GM06990 (cell line): Measurements from ENCODE around the gene BSPH1.

ENCODE experiments used
- DNase-seq: peaks from one replicate; pipeline ENCODE4 v3.0.0-alpha.2; 2011; ENCODE audit not compliant: insufficient read length; ENCODE audit errors: extremely low read depth
- H3K27me3 ChIP-seq: replicated peaks from 2 replicates; pipeline ENCODE4 v1.6.0; 2011; ENCODE audit warnings: low read length; ENCODE audit not compliant: control insufficient read depth, insufficient read depth
- H3K36me3 ChIP-seq: 2 replicates; pipeline ENCODE4 v1.5.1; 2011; ENCODE audit warnings: low read length; ENCODE audit not compliant: control insufficient read depth, insufficient read depth
- H3K4me3 ChIP-seq: replicated peaks from 2 replicates; pipeline ENCODE4 v1.5.1; 2011; ENCODE audit warnings: low read depth, mild to moderate bottlenecking, control low read depth, low read length
- TF ChIP-seq, protein P1 (sequence below): IDR thresholded peaks from 2 replicates; pipeline ENCODE4 v1.5.1; 2011; ENCODE audit warnings: low read length, control low read depth, mild to moderate bottlenecking, inconsistent platforms; ENCODE audit not compliant: insufficient read depth, poor library complexity, severe bottlenecking

Gene BSPH1, protein sequence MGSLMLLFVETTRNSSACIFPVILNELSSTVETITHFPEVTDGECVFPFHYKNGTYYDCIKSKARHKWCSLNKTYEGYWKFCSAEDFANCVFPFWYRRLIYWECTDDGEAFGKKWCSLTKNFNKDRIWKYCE

DNA sequence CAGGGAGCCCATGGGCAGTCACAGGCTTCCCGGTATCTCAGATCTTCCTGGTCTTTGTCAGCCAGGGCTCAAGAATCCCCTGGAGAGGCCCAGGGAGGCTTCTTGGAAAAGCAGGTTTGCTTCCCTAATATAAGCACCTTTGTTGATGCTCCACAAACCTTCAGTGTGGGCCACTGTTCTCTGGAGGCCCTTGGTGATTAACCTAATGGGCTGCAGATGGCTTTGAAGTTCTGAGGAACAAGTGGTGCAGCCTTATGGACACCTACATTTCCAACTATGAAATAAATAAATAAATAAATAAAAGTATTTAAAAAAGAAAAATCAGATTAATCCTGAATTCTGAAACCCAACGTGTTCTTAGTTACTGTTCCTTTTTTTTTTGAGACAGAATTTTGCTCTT, at the start of gene BSPH1:
Gene BSPH1 (minus strand): TSS at position 101 of the 400 bp plus-strand sequence. CDS start 89 bp downstream, at position 12.
- TF ChIP-seq, protein P1, sequence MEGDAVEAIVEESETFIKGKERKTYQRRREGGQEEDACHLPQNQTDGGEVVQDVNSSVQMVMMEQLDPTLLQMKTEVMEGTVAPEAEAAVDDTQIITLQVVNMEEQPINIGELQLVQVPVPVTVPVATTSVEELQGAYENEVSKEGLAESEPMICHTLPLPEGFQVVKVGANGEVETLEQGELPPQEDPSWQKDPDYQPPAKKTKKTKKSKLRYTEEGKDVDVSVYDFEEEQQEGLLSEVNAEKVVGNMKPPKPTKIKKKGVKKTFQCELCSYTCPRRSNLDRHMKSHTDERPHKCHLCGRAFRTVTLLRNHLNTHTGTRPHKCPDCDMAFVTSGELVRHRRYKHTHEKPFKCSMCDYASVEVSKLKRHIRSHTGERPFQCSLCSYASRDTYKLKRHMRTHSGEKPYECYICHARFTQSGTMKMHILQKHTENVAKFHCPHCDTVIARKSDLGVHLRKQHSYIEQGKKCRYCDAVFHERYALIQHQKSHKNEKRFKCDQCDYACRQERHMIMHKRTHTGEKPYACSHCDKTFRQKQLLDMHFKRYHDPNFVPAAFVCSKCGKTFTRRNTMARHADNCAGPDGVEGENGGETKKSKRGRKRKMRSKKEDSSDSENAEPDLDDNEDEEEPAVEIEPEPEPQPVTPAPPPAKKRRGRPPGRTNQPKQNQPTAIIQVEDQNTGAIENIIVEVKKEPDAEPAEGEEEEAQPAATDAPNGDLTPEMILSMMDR = no peak
- DNase-seq = no peak
- Histone ChIP-seq H3K4me3 (no peak within 1 kb of the TSS), H3K27me3 (peaks cover 3% of the 10 kb centered on the region; the same call in 1 of the 2 replicates), H3K36me3 (no peaks in the 10 kb centered on the region)

DNA sequence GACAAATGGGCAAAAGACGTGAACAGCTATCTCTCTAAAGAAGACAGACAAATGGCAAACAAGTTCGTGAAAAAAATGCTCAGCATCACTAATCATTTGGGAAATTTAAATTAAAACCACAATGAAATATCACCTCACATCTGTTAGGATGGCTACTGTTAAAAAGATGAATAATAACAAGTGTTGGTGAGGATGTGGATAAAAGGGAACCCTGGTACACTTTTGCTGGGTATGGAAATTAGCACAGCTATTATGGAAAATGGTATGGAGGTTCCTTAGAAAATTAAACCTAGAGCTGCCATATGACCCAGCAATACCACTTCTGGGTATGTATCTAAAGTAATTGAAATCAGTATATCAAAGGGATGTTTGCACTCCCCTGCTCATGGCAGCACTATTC, 44.8 kb upstream of the BSPH1 start:
- DNase-seq = no peak

DNA sequence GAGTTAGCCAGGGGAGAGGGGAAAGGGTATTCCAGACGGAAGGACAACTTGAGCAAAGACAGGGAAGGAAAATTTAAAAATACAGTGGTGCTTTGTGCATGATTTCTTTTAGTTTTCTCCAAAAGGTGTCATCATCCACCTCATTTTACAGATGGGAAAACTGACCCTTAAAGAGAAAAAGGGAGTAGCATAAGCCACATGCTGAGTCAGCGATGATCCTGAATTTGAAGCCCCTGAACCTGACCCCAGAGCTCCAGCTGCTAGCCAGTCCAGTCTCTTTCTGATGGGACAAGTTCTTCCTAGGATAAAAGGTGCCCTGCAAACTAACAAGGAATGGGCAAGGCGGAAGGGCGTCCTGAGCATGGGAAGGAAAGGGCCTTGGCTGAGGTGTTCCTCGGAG, 41.6 kb upstream of the BSPH1 start:
- no peaks in the 10 kb centered on the region for H3K36me3 ChIP-seq
- TF ChIP-seq, protein P1 = no peak
- H3K4me3 ChIP-seq = no peak overlapping the region
- H3K27me3 ChIP-seq = no peaks in the 10 kb centered on the region
- DNase-seq = no peak

More for the DNA sequence above, 44.8 kb upstream of the BSPH1 start:
- TF ChIP-seq, protein P1 = no peak
- Histone ChIP-seq H3K27me3 (no peaks in the 10 kb centered on the region; the same call in 1 of the 2 replicates), H3K4me3 (no peak overlapping the region), H3K36me3 (no peaks in the 10 kb centered on the region)

DNA sequence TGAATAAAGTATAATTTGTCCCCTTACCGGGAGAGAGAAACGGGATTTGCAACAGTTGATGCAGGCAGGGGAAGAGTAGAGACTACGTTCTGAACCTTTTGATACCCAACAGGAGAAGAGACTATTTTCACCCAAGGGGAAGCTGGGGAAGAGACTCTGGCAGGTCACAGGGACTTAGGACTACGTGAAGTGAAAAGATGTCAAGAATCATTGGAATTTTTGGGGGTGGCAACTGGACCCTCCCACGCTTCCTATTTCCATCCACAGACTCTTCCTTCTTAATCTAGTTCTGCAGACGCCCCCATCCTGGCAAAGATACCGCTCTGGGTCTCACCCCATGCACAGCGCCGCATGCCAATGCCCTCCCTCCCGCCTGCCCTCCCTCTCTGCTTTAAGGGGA, 38.1 kb upstream of the BSPH1 start:
- H3K36me3 ChIP-seq = no peaks in the 10 kb centered on the region
- TF ChIP-seq, protein P1 = no peak
- H3K27me3 ChIP-seq = no peaks in the 10 kb centered on the region
- H3K4me3 ChIP-seq = no peak overlapping the region
- no peak for DNase-seq

DNA sequence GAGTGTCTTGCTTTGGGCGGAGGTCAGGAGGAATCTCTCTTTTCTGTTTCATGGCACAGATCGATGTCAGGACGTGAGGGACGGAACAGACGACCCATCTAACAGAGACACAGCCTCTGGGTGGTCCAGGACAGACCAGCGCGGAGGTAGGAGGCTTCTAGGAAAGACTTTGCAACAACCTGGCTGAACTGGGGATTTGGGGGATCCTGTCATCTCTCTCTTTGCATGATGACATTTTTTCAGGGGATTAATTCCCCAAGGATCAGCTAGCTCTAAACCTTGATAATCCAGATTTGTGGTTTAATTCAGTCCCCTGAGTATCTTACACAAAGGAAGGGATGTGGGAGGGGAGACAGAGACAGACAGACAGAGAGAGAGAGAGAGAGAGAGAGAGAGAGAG, 37.5 kb upstream of the BSPH1 start:
- H3K36me3 ChIP-seq = no peaks in the 10 kb centered on the region
- H3K27me3 ChIP-seq = no peaks in the 10 kb centered on the region
- no peak overlapping the region for H3K4me3 ChIP-seq
- TF ChIP-seq, protein P1 = no peak
- DNase-seq = no peak

DNA sequence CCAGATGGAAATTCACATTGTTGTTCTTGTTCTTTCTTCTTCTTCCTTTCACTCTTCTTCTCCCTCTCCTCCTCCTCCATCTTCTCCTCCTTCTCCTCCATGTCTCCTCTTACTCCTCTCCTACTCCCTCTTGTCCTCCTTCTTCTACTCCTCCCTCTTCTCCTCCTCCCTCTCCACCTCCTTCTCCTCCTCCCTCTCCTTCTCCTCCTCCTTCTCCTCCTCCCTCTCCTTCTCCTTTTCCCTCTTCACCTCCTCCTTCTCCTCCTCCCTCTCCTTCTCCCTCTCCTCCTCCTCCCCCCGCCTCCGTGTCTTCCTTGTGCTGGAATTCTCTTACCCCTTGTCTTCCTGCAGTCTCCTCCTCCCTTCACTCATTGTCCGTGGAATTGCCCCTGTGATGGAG, 33.5 kb upstream of the BSPH1 start:
- Histone ChIP-seq H3K36me3 (no peaks in the 10 kb centered on the region), H3K27me3 (no peaks in the 10 kb centered on the region), H3K4me3 (no peak overlapping the region)
- TF ChIP-seq, protein P1 = no peak
- DNase-seq = no peak
